ENCODE measurements around the gene ZBTB16. TPM values are rescaled to one million over a fixed set of nuclear protein-coding genes. Genes with fewer than 3 reads are reported as not detected.

ZBTB16 gene
- polyA plus RNA-seq, 1 donor from 2014 or later = 0.45 TPM

DNA sequence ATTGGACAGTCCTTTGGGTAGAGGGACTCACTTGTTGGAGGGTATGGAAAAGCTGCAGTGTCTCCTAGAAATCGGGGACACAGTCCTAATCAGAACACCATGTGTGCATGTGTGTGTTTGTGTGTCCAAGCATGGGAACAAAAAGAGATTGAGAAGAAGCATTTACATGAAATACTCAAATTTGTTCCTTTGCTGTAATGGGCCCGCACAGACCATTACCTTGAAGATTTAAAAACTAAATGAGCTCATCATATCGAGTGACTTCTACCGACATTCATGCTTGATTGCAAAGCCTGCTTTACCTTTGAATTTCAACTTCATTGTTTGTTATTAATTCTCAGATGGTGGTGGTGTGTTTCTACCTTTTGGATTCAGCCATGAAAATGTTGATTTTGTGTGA, 106.9 kb downstream of the ZBTB16 start:
- Histone ChIP-seq H2AFZ (ENCODE audit: low read depth, low read length) (no peak overlapping the region), H3K27me3 (ENCODE audit: insufficient read depth, low read depth, low read length) (no peaks in the 10 kb centered on the region), H3F3A (ENCODE audit: insufficient read depth, low read length, poor library complexity, severe bottlenecking) (no peaks in the 10 kb centered on the region), H3K79me2 (replicated peaks; ENCODE audit: insufficient read depth, low read length) (peaks cover 11% of the 10 kb centered on the region), H3K9me3 (ENCODE audit: low read length) (no peaks in the 10 kb centered on the region), H3K4me2 (ENCODE audit: low read length) (no peak overlapping the region), H3K27ac (ENCODE audit: low read length) (no peak overlapping the region), H3K9ac (ENCODE audit: low read length) (no peak overlapping the region), H3K36me3 (ENCODE audit: insufficient read depth, low read length) (no peaks in the 10 kb centered on the region), H3K9me2 (ENCODE audit: insufficient read depth, low read length) (no peaks in the 10 kb centered on the region), H3K4me3 (ENCODE audit: low read length) (no peak overlapping the region), H4K20me1 (ENCODE audit: insufficient read depth) (no peaks in the 10 kb centered on the region)
- TF ChIP-seq RAD21 (conservative IDR thresholded peaks at IDR 0.05) (no peak), EP300 (conservative IDR thresholded peaks at IDR 0.05; ENCODE audit: poor library complexity, severe bottlenecking) (no peak), SMC3 (conservative IDR thresholded peaks at IDR 0.05; ENCODE audit: poor library complexity) (no peak)
- TF ChIP-seq, protein P1, sequence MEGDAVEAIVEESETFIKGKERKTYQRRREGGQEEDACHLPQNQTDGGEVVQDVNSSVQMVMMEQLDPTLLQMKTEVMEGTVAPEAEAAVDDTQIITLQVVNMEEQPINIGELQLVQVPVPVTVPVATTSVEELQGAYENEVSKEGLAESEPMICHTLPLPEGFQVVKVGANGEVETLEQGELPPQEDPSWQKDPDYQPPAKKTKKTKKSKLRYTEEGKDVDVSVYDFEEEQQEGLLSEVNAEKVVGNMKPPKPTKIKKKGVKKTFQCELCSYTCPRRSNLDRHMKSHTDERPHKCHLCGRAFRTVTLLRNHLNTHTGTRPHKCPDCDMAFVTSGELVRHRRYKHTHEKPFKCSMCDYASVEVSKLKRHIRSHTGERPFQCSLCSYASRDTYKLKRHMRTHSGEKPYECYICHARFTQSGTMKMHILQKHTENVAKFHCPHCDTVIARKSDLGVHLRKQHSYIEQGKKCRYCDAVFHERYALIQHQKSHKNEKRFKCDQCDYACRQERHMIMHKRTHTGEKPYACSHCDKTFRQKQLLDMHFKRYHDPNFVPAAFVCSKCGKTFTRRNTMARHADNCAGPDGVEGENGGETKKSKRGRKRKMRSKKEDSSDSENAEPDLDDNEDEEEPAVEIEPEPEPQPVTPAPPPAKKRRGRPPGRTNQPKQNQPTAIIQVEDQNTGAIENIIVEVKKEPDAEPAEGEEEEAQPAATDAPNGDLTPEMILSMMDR (IDR thresholded peaks at IDR 0.05; ENCODE audit: poor library complexity, severe bottlenecking) = no peak

DNA sequence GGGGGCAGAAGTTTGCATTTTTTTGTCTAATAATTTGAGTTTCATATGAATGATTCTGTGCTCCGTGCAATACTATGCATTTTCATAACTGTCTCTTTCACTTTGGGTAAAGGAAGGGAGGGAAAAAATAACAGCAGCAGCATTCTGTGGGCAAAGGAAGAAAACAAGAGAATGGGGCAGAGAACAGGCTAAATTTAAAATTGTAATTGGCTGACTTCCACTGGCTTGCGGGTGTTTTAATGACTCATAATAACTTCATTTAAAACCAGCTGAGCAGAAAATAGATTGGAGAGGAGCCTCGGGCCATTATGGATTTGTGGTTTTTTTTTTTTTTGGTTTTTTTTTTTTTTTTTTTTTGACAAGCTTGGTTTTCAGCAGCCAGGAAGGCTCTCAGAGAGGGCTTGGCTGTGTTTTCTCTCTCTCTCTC, 107.4 kb downstream of the ZBTB16 start:
- no peaks in the 10 kb centered on the region for H3F3A ChIP-seq (ENCODE audit: insufficient read depth, low read length, poor library complexity, severe bottlenecking)
- peaks cover 11% of the 10 kb centered on the region for H3K79me2 ChIP-seq (replicated peaks; ENCODE audit: insufficient read depth, low read length)
- no peaks in the 10 kb centered on the region for H3K9me2 ChIP-seq (ENCODE audit: insufficient read depth, low read length)
- H2AFZ ChIP-seq (ENCODE audit: low read depth, low read length) = no peak overlapping the region
- no peaks in the 10 kb centered on the region for H3K27me3 ChIP-seq (ENCODE audit: insufficient read depth, low read depth, low read length)
- no peaks in the 10 kb centered on the region for H3K36me3 ChIP-seq (ENCODE audit: insufficient read depth, low read length)
- no peaks in the 10 kb centered on the region for H4K20me1 ChIP-seq (ENCODE audit: insufficient read depth)
- TF ChIP-seq EP300 (conservative IDR thresholded peaks at IDR 0.05; ENCODE audit: poor library complexity, severe bottlenecking) (no peak), POLR2AphosphoS5 (IDR thresholded peaks at IDR 0.05) (no peak), RAD21 (conservative IDR thresholded peaks at IDR 0.05) (no peak), MXI1 (conservative IDR thresholded peaks at IDR 0.05; ENCODE audit: poor library complexity, severe bottlenecking) (no peak), TAF1 (IDR thresholded peaks at IDR 0.05; ENCODE audit: low read depth) (no peak), EZH2 (IDR thresholded peaks at IDR 0.05; ENCODE audit: borderline replicate concordance, insufficient read depth, low read length, poor library complexity, severe bottlenecking) (no peak), SMC3 (conservative IDR thresholded peaks at IDR 0.05; ENCODE audit: poor library complexity) (no peak)
- TF ChIP-seq, protein P1 (IDR thresholded peaks at IDR 0.05; ENCODE audit: poor library complexity, severe bottlenecking) = no peak
- TF ChIP-seq, protein P2, sequence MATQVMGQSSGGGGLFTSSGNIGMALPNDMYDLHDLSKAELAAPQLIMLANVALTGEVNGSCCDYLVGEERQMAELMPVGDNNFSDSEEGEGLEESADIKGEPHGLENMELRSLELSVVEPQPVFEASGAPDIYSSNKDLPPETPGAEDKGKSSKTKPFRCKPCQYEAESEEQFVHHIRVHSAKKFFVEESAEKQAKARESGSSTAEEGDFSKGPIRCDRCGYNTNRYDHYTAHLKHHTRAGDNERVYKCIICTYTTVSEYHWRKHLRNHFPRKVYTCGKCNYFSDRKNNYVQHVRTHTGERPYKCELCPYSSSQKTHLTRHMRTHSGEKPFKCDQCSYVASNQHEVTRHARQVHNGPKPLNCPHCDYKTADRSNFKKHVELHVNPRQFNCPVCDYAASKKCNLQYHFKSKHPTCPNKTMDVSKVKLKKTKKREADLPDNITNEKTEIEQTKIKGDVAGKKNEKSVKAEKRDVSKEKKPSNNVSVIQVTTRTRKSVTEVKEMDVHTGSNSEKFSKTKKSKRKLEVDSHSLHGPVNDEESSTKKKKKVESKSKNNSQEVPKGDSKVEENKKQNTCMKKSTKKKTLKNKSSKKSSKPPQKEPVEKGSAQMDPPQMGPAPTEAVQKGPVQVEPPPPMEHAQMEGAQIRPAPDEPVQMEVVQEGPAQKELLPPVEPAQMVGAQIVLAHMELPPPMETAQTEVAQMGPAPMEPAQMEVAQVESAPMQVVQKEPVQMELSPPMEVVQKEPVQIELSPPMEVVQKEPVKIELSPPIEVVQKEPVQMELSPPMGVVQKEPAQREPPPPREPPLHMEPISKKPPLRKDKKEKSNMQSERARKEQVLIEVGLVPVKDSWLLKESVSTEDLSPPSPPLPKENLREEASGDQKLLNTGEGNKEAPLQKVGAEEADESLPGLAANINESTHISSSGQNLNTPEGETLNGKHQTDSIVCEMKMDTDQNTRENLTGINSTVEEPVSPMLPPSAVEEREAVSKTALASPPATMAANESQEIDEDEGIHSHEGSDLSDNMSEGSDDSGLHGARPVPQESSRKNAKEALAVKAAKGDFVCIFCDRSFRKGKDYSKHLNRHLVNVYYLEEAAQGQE (IDR thresholded peaks at IDR 0.05; ENCODE audit: borderline replicate concordance) = no peak
- H3K9me3 ChIP-seq (ENCODE audit: low read length) = no peaks in the 10 kb centered on the region
- H3K4me3 ChIP-seq (ENCODE audit: low read length) = no peak overlapping the region
- no peak overlapping the region for H3K27ac ChIP-seq (ENCODE audit: low read length)
- no peak overlapping the region for H3K9ac ChIP-seq (ENCODE audit: low read length)
- no peak overlapping the region for H3K4me2 ChIP-seq (ENCODE audit: low read length)
